GM21529 (cell line): Measurements from ENCODE around the gene MFSD12.
A peak's percentile ranks its signal among the peaks of the same experiment; 100 is the strongest.
"Not testable (repeated sequence)": the region's sequence is repeated elsewhere in the genome, so short reads cannot be mapped to it uniquely, and the experiment has no call there.

Experiments used
- ATAC-seq: cut with Tn5 transposase; IDR thresholded peaks from one replicate; pipeline ENCODE4 v1.9.1; 2021; ENCODE audit not compliant: unreplicated experiment

Gene MFSD12

GRCh38 chr19:3510727-3511126 lies 46.7 kb downstream of the MFSD12 start:
- no peak for ATAC-seq

- no peak for ATAC-seq
Observed at GRCh38 chr19:3509566-3509989, 47.8 kb downstream of the MFSD12 start.

GRCh38 chr19:3508771-3509535 lies 48.4 kb downstream of the MFSD12 start:
- no peak for ATAC-seq

GRCh38 chr19:3508121-3508661 lies 49.2 kb downstream of the MFSD12 start:
- ATAC-seq, result not testable (repeated sequence)

GRCh38 chr19:3507371-3508120 lies 49.8 kb downstream of the MFSD12 start:
- ATAC-seq, result no peak

GRCh38 chr19:3506384-3507340 lies 50.7 kb downstream of the MFSD12 start:
- peak; percentile 12 for ATAC-seq

GRCh38 chr19:3505598-3506383 lies 51.6 kb downstream of the MFSD12 start, which contains the start of gene FZR1:
FZR1 (plus strand) TSS chr19:3506311; CDS start chr19:3522990, 16,679 bp downstream.
- ATAC-seq, result peak; percentile 81

- no peak for ATAC-seq
Observed at GRCh38 chr19:3504735-3505134, 52.7 kb downstream of the MFSD12 start.

GRCh38 chr19:3503036-3503572 lies 54.3 kb downstream of the MFSD12 start:
- no peak for ATAC-seq

GRCh38 chr19:3501780-3502179 lies 55.6 kb downstream of the MFSD12 start:
- no peak for ATAC-seq

GRCh38 chr19:3500429-3501101 lies 56.8 kb downstream of the MFSD12 start, which contains the start of gene DOHH:
DOHH (minus strand) TSS chr19:3500674; CDS start chr19:3496814, 3,860 bp downstream.
- peak; percentile 77 for ATAC-seq

GRCh38 chr19:3499738-3500428 lies 57.5 kb downstream of the MFSD12 start:
- ATAC-seq, result no peak

GRCh38 chr19:3497757-3498520 lies 59.4 kb downstream of the MFSD12 start:
- no peak for ATAC-seq

GRCh38 chr19:3496392-3497273 lies 60.8 kb downstream of the MFSD12 start:
- no peak for ATAC-seq

GRCh38 chr19:3494559-3494958 lies 62.8 kb downstream of the MFSD12 start:
- no peak for ATAC-seq
